Dedifferentiated amniotic fluid mesenchymal stem cell (primary cell): ENCODE data around the gene CNKSR3.
A peak's percentile ranks its signal among the peaks of the same experiment; 100 is the strongest.

Source experiments
- DNase-seq: peaks from one replicate; pipeline ENCODE4 v3.0.0-alpha.2; 2016; ENCODE audit errors: extremely low spot score

Gene CNKSR3

DNA sequence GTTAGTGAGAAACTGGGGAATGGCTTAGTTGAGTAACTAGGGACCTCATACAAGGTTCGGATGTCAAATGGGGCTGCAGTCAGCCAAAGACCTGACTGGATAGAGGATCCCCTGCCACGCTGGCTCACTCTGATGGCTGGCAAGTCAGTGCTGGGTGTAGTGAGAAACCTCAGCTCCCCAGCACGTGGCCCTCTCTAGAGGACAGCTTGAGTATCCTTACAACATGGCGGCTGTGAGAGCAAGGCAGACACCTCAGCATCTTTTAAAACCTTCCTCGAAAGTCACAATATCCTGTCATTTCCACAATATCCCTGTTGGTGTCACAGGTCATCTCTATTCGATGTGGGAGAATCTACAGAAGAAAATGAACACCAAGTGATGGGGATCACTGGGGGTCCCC is 127.2 kb downstream of the CNKSR3 start:
- DNase-seq: no peak

DNA sequence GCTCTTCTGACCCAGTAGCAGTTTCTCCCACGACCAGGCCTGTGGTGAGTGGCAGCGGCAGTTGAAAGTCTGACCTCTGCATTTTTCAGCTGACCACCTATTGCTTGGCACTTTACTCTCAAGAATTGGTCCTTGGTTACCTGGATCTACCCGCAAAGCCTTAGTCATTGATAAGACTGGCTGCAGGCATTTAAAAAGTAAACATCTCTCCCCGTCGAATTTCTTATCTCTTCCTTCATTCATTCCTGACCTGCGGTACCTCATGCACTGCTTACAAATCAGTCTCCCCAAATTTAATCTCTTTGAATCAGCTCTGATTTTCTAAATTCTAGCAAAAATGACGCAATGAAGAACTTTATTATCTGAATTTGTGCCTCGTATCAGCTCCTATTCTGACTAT is 127.7 kb downstream of the CNKSR3 start:
- DNase-seq: no peak

DNA sequence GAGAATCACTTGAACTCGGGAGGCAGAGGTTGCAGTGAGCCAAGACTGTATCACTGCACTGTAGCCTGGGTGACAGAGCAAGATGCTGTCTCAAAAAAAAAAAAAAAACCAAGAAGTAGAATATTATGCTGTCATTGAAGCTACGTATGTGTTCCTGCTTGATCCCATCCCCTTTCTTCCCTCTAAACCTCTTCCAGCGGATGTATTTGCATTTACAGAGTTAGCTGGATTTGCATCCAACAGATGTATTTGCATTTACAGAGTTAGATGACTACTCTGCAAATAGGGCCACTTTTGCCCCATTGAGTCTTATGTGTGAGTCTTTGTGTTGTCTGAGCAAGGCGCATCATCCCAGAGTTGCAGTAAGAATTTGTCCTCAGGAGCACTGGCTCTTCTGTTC is 128.9 kb downstream of the CNKSR3 start:
- DNase-seq: no peak

DNA sequence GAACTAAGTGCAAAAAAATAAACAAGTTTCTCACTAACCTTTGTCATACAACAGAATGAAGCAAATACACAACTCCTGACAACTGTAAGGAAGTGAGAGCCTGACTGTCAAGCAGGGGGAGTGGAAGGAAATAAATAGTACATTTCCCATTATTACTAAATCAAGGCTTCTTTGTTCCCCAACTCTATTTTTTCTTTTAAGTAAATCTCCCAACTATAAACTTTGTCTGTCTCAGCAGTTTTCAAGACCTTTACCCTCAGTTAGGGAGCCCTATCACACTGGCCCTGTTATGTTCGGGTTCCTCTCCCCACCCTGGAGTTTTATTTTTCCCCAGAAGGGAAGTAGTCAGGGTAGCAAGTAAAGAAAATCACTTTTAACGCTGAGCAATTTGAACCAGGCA is 129.7 kb downstream of the CNKSR3 start:
- DNase-seq: no peak

DNA sequence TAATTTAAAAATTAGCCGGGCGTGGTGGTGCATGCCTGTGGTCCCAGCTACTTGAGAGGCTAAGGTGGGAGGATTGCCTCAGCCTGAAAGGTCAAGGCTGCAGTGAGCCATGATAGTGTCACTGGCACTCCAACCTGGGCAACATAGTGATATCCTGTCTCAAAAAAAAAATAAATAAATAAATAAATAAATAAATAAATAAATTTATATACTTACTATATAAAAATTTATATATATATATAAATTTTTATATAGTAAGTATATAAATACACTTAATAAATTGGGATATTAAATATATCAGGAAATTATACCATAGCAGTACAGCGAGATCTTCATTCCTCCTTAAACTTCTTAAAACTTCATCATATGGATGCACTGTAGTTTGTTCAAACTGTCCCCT is 130.9 kb downstream of the CNKSR3 start:
- no peak for DNase-seq

DNA sequence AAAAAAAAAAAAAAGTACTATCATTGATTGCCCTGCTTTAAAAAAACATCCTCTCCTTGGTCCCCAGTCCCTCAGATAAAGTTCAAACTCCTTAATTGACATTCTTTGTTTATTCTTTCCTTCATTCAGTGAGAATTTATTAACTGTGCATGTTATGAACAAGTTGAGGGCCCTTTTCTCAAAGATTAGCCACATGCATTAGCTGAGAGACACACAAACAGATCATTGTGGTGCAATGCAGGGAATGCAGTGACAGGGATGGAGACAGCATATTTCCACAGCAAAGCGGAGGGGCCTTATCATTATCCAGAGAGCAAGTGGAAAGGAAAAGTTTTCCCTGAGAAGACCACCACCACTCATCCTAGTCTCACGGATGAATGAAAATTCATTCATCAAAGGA is 132.0 kb downstream of the CNKSR3 start:
- DNase-seq: no peak

DNA sequence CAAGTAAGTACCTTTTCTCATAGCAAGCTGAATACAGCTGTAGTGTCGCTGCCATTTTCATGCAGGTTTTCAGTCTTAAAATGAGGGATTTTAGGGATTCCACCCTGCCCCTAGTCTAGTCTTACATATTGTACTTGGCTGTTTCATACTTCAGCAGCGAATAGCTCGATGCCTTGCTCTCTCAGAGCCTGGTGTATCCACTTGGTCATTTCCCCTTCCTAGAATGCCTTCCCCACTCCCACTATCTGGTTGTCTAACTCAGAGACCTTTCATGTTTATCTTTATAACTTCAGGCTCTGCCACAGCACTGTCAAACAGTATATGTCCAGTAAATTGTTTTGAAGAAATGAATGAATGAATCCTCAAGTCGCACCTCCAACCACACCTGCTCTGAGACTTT is 132.8 kb downstream of the CNKSR3 start:
- no peak for DNase-seq

DNA sequence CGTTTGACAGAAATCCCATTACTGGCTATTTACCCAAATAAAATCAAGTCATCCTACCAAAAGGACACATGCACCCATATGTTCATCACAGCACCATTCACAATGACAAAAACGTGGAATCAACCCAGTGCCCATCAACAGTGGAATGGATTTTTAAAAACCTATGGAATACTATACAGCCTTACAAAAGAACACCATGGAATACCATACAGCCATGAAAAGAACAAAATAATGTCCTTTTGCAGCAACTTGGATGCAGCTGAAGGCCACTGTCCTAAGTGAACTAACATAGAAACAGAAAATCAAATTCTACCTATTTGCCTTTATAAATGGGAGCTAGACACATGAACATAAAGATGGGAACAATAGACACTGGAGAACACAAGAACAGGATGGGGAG is 136.5 kb downstream of the CNKSR3 start:
- DNase-seq: no peak

DNA sequence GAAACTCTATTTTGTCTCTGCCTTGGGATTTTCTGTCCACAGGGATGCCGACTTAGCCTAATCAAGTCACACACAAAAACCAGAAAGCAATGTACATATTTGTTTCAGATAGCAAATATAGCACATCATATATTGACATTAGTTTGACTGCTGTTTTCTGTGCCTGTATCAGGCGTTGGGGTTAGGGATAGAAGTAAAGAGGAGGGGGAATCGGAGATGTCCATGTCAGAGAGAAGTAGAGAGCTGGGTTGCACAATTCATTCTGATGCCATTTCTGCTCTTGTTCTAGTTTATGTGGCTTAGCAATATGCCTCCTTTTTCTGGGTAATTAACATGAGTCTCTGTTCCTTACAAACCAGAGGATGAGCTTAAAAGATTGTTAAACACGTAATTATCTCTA is 139.2 kb downstream of the CNKSR3 start:
- DNase-seq: no peak

DNA sequence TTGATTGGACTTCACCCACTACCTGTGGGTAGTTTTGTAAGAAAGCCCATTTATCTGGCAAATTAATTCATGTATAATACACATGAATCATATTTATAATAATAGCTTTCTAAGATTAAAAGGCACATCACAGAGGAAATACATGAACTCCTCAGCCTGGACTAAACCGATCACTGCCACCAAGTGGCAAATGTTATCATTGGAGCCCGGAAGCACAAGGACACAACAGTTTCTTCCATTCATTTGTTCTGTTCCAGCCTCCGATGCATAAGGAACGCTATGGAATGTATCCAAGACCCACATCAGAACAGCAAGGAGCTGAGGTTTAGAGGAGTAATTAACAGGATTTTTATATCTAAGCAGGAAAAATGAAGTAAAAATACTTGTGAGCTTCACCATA is 139.9 kb downstream of the CNKSR3 start:
- DNase-seq: peak; percentile 44

DNA sequence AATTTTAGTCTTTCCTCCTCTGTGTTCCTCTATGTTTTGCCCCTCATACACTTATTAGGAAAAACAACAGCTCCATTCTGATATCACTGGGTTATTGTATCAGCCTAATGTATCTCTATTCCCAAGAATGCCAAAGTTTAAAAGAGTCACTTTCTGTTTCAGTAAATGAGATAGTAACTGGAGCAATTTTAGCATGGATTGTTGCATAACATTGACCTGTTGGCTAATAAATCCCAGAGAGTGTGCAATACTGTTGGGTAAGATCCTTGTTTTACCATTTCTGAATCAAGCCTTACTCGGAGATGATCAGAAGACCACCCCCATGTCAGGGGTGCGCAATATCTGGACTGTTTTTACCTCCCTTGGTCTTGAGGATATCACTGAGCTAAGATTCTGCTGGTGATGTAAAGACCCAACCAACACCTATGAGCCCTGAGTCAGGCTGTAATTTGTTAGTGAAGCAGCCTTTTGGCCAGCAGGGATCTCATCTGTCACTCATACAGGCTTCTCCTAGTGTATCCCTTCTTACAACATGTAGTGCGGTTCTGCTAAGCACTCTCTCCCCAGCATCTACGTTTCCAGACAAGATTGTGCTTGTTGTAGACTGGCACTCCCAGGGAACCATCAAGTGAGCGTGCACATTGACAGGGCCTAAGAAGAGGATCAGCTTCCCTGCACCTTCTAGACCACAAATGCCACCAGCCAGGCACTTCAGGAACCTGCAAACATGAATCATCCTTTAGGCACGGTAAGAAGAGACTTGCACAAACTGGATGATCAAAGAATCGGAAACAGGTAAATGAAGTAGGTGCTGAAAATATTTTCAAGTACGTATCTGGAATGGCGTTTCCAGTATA is 142.4 kb downstream of the CNKSR3 start:
- DNase-seq: no peak

DNA sequence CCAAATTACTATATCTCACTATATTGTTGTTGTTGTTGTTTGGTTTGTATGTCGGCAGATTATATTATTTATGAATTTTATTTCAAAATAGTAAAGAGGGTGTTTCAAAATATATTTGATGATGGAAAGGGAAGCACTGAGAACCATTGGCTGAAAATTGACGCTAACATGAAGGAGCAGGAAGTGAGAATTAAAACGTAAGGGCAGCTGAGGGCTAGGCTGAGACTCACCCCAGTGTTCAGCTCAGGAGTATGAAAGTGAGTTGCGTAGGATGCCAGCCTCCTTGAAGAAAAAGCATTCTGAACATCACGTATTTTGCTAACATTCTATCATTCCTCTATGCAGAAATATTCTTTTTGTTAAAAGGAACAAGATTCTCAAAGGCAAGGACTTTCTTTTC is 143.1 kb downstream of the CNKSR3 start:
- no peak for DNase-seq

DNA sequence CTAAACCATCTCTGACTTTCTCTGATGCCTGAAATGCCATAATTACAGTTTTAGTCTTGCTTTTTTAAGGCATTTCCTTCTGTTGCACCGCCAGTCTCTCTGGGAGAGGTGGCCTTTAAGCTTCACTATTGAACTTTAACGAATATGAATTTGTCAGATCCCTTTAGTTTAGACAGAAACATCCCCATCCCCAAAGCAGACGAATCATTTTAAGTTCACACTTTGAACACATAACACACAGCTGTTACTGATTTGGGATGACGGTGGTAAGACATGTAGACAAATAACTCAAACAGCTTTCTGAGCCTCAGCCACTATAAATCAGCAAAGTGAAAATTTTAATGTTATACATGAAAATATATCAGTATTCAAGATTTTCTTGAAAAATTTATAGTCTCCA is 146.7 kb downstream of the CNKSR3 start:
- no peak for DNase-seq

DNA sequence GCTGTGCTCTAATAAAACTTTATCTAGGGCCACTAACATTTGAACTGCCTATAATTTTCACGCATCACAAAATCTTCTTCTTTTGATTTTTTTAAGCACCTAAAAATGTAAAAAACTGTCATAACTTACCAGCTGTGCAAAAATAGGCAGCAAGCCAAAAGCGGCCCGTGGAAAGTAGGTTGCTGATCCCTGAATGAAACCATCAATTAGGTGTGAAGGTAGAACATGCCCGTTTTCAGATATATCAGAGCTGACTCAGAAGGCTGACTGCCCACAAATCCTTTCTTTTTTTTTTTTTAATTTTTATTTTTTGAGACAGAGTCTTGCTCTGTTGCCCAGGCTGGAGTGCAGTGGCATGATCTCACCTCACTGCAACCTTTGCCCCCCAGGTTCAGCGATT is 149.0 kb downstream of the CNKSR3 start:
- no peak for DNase-seq

DNA sequence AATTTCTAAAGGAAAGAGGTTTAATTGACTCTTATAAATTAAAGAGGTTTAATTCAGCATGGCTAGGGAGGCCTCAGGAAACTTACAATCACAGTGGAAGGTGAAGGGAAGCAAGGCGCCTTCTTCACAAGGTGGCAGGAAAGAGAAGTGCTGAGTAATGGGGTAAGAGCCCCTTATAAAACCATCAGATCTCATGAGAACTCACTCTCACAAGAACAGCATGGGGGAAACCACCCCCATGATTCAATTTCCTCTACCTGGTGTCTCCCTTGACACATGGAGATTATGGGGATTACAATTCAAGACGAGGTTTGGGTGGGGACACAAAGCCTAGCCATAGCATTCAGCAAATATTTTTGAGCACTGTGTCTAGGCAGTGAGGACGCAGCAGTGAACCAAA is 150.0 kb downstream of the CNKSR3 start:
- DNase-seq: no peak

DNA sequence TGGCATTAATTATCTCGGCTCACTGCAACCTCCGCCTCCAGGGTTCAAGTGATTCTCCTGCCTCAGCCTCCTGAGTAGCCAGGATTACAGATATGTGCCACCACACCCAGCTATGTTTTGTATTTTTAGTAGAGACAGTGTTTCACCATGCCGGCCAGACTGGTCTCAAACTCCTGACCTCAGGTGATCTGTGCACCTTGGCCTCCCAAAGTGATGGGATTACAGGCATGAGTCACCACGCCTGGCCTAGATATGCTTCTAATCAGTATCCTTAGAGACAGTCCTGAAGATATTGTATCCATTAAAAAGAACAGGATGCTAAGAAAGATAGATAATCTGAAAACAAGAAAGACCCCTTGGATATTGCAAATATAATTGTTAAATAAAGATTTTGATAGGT is 150.8 kb downstream of the CNKSR3 start:
- DNase-seq: no peak

DNA sequence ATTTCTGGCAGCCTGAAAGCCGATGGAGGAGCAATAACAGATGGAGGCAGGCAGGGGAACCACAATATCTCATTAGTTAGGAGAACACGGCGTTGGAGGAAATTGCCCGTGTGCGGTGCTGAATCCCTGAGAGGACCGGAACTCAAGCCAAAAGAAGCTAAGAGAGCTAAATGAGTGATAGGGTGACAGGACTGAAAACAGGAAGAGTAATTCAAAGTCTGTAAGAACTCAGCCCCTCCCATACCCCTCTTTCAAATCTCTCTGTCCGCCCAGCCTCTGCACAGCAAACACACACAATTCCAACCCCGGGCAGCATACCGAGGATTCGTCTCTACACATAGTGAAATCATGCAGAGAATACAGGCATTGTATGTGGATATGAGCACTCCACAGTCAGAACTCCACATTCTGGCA is 151.3 kb downstream of the CNKSR3 start:
- no peak for DNase-seq

DNA sequence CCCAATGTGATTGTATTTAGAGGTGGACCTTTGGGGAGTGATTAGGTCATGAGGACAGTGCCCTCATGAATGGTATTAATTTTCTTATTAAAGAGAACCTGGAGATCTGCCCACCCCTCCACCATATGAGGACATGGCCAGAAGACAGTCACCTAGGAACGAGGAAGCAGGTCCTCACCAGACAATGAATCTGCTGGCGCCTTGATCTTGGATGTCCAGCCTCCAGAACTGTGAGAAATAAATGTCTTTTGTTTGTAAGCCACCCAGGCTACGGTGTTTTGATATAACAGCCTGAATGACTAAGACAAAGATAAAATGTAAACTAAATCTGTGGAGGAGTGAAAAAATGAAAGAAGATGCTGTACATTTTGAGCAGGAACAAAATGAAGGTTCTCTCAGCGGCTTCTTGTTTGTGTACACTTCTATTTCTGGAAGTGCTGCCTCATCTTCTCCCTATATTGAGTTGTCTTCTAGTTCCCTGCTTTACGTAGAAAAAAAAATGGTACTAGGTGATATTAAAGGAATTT is 152.4 kb downstream of the CNKSR3 start:
- no peak for DNase-seq

DNA sequence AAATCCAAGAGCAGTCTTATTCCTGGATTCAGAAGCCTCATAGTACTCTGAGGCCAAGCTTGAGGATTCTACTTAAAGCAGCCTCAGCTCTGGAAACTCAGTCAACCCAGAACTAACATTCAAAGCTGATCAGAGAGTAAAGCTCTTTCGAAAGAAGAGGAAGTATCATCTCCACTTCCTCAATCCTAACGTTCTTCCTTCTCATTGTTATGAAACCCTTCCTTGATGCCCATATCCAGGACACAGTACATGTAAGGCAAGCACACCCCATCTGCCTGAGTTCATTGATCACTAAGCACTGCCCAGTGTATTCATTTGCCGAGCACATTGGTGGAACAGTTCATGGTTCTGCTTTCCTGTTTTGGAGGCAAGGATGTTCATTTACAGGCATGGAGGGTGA is 153.8 kb downstream of the CNKSR3 start, which contains the start of gene IPCEF1:
TSS of gene IPCEF1 (minus strand) at position 114 of the 400 bp plus-strand sequence. CDS start 90,856 bp downstream, outside the sequence.
- no peak for DNase-seq

DNA sequence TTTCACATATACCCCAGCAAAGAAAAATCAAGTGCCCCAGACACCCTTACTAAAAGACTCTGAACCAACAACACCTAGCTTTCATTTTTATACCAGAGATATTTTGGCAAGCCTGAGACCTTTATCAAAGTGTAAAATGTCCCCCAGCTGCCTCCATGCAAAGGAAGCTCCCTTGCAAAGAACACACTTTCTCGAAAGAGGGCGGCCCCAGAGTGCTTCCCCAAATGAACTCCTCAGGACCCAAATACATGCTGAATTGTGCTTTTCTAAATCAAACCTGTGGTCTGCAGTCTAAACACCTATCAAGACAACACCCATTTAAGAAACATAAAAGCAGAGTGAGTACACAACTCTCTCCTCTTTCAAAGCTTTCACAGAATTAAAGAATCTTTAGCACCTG is 154.4 kb downstream of the CNKSR3 start:
- DNase-seq: no peak

DNA sequence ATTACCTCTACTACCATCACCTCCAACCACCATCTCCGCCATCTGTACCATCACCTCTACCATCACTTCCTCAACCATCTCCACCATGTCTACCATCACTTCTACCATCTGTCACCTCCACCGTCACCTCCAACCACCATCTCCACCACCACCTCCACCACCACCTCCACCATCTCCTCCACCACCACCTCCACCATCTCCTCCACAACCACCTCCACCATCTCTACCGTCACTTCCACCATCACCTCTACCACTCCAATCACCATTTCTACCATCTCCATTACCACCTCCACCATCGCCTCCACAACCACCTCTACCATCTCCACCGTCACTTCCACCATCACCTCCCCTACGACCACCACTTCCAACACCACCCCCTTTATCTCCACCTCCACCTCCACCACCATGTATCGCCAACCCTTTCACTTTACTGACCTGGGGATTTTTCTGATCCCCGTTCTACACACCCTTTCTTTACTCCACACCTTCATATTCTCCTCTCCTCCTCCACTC is 156.2 kb downstream of the CNKSR3 start:
- DNase-seq: no peak

DNA sequence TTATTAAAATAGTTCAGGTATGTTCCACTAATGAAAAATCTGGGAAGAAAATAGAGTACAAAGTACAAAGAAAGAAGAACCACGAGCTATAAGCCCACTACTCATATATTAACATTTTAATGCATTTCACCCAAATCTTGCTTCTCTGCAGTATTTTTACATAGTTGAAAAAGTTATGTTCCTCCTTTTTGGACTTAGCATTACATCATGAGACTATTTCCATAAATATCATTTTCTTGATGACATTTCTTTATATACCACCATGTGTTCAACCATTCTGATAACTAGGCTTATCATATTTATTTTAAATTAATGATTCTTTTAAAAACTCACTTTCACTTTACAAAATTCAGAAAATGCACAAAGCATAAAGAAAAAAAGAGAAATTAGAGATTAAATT is 156.9 kb downstream of the CNKSR3 start:
- no peak for DNase-seq

DNA sequence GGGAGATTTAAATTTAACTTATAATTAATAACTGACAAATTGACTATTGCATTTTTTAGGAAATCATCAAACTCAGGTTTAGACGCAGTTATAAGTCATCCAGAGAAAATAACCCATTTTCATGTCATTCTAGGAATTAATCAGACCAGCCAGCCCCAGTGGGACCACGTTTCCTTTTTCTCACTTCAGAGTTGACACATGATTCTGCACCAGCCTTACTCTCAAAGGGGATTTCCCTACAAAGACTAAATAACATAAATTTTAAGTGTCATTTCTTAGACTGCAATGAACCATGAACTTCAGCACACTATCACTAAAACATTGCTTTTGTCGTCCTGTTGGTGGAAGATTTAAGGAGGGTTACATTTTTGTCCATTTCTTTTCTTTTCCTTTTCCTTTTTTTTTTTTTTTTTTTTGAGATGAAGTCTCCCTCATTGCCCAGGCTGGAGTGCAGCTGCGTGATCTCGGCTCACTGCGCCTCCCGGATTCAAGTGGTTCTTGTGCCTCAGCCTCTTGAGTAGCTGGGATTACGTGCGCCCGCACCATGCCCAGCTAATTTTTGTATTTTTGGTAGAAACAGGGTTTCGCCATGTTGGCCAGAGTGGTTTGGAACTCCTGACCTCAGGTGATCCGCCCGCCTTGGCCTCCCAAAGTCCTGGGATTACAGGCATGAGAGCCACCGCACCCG is 157.4 kb downstream of the CNKSR3 start:
- no peak for DNase-seq
